Activated T-cell treated with anti-CD3 and anti-CD28 coated beads, Interleukin-2, amount 50 U/mL, for 24 hours (primary cell): ENCODE measurements around the gene MCC.

Experiments used
- DNase-seq: peaks from one replicate; pipeline ENCODE4 v3.0.0-alpha.2; 2020
- H3K27ac Mint-ChIP-seq: 2 replicates; pipeline ENCODE4 v1.8.0; 2020; ENCODE audit warnings: mild to moderate bottlenecking, mixed read lengths
- H3K27me3 Mint-ChIP-seq: 2 replicates; pipeline ENCODE4 v1.8.0; 2020; ENCODE audit warnings: mixed read lengths
- H3K36me3 Mint-ChIP-seq: 2 replicates; pipeline ENCODE4 v1.8.0; 2020; ENCODE audit warnings: low read depth, mixed read lengths
- H3K4me1 Mint-ChIP-seq: 2 replicates; pipeline ENCODE4 v1.8.0; 2020; ENCODE audit warnings: low read depth, mixed read lengths
- H3K4me3 Mint-ChIP-seq: 2 replicates; pipeline ENCODE4 v1.8.0; 2020; ENCODE audit warnings: mild to moderate bottlenecking, moderate library complexity, mixed read lengths
- H3K9me3 Mint-ChIP-seq: 2 replicates; pipeline ENCODE4 v1.8.0; 2020; ENCODE audit warnings: mixed read lengths

Gene MCC

DNA sequence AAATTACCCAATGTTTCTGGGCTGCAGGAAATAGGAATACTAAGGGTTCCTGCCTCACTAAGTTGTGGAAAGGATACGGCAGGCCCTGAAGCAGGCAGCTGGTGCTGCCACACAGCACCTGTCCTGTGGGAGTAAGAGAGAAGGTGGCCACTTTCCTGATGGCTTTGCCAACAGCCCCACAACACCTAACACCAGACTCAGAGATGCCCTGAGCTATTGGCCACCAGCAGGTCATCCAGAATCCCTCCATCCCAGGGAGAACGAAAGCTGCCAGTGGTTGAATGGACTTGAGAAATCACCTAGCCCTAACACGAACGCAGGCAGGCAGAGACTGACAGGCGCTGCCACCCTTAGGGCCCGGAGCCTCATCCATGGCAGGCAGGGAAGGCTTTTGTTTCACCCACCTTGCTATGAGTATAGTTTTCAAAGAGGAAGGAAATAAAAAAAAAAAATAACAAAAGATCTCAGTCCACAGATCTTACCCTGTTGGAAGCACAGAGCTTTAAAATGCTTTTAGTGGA is 429.5 kb downstream of the MCC start:
- Mint-ChIP-seq H3K27me3 (no peaks in the 10 kb centered on the region), H3K36me3 (no peaks in the 10 kb centered on the region), H3K27ac (no peak overlapping the region), H3K4me3 (no peak overlapping the region), H3K4me1 (peaks cover 49% of the 10 kb centered on the region), H3K9me3 (no peaks in the 10 kb centered on the region)
- DNase-seq: no peak

DNA sequence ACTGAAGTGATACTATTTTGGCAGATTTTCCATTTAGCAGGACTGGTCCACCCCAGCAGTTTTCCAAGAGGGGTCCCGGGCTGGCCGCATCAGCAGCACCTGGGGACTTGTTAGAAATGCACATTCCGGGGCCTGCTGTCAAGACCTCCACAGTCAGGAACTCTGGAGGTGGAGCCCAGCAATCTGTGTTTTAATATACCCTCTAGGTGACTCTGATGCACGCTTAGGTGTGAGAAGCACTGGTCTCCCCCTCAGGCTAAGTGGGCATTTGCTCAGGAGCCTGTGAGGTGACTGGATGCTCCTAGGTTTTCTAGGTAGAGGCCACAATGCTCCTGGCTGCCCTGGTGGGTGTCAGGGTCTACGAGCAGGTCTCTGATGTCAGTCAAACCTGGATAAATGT is 430.0 kb downstream of the MCC start:
- no peak for DNase-seq
- H3K4me3 Mint-ChIP-seq: no peak overlapping the region
- no peaks in the 10 kb centered on the region for H3K36me3 Mint-ChIP-seq
- no peaks in the 10 kb centered on the region for H3K9me3 Mint-ChIP-seq
- H3K4me1 Mint-ChIP-seq: peaks cover 44% of the 10 kb centered on the region
- H3K27me3 Mint-ChIP-seq: no peaks in the 10 kb centered on the region
- no peak overlapping the region for H3K27ac Mint-ChIP-seq

DNA sequence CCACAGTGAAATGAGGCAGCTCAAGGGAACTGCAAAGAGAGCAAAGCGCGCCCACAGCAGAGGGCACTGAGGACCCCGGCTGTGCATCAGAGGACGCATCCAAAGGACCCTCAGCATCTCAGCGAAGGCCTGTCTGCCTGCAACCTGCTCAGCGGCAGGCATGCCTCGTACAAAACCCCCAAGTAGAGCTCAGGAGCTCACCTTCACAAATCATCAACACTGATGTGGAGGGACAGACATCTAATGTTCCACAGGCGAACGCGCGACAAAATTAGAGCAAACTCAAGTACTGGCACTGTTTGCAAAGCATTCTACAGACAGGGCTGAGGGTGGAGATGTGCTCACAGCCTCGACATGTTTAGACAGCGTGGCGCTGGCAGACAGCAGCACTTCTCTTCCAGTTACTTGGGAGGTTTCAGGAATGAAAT is 430.7 kb downstream of the MCC start:
- Mint-ChIP-seq H3K9me3 (no peaks in the 10 kb centered on the region), H3K27ac (no peak overlapping the region), H3K4me3 (no peak overlapping the region), H3K36me3 (no peaks in the 10 kb centered on the region), H3K4me1 (peaks cover 39% of the 10 kb centered on the region), H3K27me3 (no peaks in the 10 kb centered on the region)
- no peak for DNase-seq

DNA sequence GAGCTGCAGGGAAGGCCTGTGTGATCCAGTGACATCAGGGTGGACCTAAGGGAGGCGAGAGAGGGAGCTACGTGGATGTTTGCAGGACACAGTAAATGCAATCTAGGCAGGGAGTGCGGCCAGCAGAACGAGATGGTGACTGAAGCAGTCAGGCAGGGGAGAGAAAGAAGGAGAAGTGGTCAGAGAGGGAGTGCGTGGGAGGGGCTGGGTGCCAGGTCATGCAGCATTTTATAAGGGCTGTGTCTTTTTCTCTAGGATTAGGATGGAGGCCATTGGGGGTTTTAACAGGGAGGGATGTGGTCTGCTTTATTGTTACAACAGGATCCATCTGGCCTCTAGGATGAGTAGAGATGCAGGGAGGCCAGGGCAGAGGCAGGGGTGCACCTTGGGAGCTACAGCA is 431.3 kb downstream of the MCC start:
- peaks cover 36% of the 10 kb centered on the region for H3K4me1 Mint-ChIP-seq
- DNase-seq: no peak
- H3K36me3 Mint-ChIP-seq: no peaks in the 10 kb centered on the region
- no peaks in the 10 kb centered on the region for H3K27me3 Mint-ChIP-seq
- H3K27ac Mint-ChIP-seq: no peak overlapping the region
- H3K9me3 Mint-ChIP-seq: no peaks in the 10 kb centered on the region
- no peak overlapping the region for H3K4me3 Mint-ChIP-seq

DNA sequence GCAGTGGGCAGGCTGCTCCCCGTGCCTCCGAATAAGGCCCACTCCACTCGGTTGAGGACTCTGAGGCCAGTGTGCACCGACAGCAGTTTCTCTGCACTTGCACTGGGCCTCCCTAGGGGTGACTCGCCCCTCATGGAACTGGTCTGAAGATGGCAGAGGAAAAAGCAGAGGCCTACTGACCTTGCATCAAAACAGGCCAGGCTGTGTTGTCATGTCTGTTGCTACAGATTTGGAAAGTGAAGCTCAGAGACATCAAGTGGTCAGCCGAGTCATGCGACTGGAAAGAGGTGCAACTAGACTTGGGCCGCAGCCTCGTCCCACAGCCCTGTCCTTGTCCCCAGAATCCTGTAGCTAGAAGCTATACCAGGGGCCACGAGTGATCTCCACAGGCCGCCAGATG is 433.4 kb downstream of the MCC start:
- DNase-seq: no peak
- H3K27ac Mint-ChIP-seq: no peak overlapping the region
- peaks cover 36% of the 10 kb centered on the region for H3K4me1 Mint-ChIP-seq
- H3K36me3 Mint-ChIP-seq: no peaks in the 10 kb centered on the region
- no peaks in the 10 kb centered on the region for H3K9me3 Mint-ChIP-seq
- no peaks in the 10 kb centered on the region for H3K27me3 Mint-ChIP-seq
- H3K4me3 Mint-ChIP-seq: no peak overlapping the region

DNA sequence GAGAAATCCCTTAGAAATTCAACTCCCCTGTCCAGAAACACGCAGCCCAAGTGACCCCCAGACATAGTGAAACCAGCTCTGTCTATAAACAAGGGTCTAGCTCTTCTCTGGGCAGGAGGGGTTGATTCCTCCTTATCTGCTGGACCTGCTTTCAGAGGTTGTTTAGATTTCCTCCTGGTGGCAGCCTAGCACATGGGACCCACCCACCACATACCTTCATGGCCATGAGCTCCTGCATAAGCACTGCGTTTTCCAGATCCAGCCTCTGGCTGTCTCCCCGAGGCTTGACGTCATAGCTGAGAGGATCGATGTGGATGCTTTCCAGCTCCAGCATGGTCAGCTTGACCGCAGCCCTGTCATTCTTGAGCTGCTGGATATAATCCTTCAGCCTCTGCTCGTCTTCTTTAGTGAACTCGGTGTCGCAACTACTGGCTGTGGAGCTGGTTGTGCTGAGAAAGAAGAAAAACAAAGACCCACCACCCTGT is 434.7 kb downstream of the MCC start:
- Mint-ChIP-seq H3K27me3 (no peaks in the 10 kb centered on the region), H3K27ac (no peak overlapping the region)

DNA sequence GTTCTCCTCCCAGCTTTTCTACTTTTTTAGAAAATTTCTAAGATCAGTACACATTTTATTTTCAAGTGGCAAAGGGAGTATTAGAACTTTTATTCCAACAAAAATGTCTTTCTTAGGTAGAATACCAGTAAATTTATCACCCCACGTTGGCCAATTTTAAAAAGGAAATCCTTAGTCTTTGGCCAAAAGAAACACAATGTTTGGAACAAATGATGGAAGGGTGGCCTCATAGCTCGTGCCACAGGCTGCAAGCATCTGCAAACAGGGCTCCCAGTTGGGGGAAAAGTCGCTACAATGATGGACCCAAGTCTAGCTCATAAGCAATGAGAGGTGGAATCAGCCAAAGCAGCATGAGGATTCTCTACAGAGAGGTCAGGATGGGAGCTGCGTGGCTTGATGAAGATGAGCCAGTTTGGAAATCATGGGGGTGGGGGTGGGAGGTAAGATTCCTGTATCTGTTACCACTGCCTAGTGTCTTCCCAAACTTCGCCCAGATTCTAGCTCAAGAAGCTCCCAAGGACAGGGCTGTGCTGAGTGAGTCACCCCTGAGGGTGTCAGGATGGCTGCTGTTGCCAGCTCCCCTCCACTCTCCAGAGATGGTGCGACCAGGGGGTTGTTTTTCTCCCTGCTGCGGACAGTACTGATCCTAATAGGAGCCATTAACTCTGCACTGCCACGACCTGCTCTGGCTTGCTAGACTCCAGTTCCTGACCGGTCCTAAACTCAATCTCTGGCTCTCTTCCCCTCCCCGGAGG is 436.0 kb downstream of the MCC start:
- Mint-ChIP-seq H3K4me1 (peaks cover 24% of the 10 kb centered on the region), H3K36me3 (no peaks in the 10 kb centered on the region), H3K27ac (no peak overlapping the region), H3K4me3 (no peak overlapping the region), H3K27me3 (no peaks in the 10 kb centered on the region), H3K9me3 (no peaks in the 10 kb centered on the region)
- no peak for DNase-seq

More for the DNA sequence above, 434.7 kb downstream of the MCC start:
- DNase-seq: no peak
- H3K36me3 Mint-ChIP-seq: no peaks in the 10 kb centered on the region
- peaks cover 25% of the 10 kb centered on the region for H3K4me1 Mint-ChIP-seq
- no peak overlapping the region for H3K4me3 Mint-ChIP-seq
- H3K9me3 Mint-ChIP-seq: no peaks in the 10 kb centered on the region

DNA sequence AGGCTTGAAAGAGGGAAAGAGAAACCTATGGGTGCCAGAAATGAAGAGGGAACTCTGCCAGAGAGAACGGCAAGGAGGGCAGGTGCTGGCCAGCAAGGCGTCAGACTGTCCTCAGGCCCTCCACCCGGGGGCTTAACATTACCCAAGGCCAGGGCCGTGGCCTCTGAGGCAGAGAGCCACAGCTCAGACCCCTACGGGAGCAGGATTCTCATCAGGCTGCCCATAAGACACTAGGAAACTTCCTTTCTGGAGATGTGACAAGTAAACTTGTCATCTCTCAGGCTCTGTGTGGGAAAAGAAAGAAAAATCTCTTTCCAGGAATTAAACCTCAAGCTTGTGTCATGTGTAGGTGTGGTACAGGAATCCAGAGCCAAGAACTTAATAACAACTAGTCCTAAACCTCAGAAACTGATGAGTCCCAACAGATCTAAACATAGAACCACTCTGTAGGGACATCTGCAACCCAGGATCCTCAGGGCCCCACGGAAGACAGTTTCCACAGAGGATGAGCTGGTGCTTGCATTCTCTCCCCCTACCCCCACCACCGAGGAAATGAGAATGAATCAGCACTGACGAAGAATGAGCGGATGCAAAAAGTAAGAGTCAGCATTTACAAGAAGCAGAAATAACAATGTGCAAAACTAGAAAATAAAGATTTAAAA is 437.4 kb downstream of the MCC start:
- no peaks in the 10 kb centered on the region for H3K27me3 Mint-ChIP-seq
- no peaks in the 10 kb centered on the region for H3K9me3 Mint-ChIP-seq
- H3K4me3 Mint-ChIP-seq: no peak overlapping the region
- DNase-seq: peak; percentile 45
- peak overlapping the region; percentile 69 for H3K27ac Mint-ChIP-seq
- peaks cover 24% of the 10 kb centered on the region for H3K4me1 Mint-ChIP-seq
- no peaks in the 10 kb centered on the region for H3K36me3 Mint-ChIP-seq

DNA sequence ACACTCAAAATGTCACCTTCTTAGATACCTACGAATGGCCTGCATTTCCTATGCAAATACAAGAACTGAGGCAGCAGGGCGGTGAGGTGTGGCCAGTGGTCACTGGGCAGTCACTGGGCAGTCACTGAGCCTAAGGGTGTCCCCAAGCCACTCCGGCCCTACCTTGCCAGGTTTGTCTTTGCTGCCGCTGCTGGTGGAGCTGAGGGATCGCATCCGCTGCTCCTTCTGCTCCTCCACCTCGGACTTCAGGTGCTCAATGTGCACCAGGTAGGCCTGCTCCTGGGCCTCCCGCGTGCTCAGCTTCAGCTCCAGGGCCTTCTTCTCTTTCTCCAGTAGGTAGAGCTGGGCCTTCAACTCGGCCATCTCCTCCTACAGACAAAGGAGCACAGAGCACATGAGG is 439.3 kb downstream of the MCC start:
- DNase-seq: no peak
- Mint-ChIP-seq H3K4me3 (no peak overlapping the region), H3K36me3 (no peaks in the 10 kb centered on the region), H3K9me3 (no peaks in the 10 kb centered on the region), H3K27me3 (no peaks in the 10 kb centered on the region), H3K4me1 (peaks cover 24% of the 10 kb centered on the region), H3K27ac (no peak overlapping the region)

DNA sequence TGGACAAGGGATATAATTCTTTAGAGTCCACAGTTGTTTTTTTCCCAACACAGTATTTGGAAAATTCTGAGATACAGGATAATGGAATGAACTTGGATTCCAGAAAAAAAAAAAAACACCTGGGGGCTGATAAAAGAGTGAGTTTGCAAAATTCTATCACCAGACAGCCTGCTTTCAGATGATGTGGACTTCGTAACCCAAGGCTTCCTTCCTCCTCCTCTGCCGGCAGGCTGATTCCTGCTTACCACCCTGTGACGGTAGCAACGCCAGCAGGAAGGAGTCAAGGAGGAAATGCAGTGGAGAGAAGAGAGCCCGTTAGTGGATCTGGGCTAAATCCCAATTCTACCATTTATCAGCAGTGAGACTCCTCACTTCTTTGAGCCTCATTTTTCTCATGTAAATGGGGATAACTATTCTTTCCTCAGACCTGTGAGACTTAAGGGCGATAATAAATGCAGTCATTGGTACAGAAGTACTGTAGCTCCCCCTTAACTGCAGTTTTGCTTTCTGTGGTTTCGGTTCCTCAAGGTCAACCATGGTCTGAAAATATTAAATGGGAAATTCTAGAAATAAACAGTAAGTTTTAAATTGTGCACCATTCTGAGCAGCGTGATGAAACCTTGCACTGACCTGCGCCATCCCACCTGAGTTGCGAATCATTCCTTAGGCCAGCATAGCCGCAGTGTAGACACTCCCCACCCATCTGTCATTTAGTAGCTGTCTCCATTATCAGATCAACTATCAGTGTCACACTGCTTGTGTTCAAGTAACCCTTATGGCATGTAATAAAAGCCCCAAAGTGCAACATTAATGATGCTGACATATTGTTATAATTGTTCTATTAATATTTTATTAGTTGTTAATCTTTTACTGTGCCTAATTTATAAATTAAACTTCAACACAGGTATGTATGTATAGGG is 440.3 kb downstream of the MCC start:
- Mint-ChIP-seq H3K4me3 (no peak overlapping the region), H3K27me3 (no peaks in the 10 kb centered on the region), H3K9me3 (no peaks in the 10 kb centered on the region), H3K4me1 (peaks cover 24% of the 10 kb centered on the region), H3K36me3 (no peaks in the 10 kb centered on the region), H3K27ac (no peak overlapping the region)
- DNase-seq: no peak

DNA sequence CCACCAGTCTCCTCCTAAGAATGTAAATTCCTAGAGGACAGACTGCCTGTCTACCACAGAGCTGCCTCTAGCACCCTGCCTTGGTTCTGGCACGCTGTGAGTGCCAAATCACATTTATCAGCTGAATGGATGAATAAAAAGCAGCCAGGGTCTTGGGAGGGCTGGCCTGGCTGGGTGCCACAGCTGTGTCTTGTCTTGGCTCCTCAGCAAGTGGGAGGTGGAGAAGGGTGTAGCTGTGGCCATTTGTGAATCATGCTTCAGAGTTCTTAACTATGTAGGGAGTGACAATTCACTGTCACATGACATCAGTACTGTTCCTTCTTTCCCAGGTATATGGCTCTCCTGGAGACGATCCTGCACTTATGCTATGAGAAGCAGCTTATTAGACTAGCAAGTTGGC is 441.0 kb downstream of the MCC start:
- no peaks in the 10 kb centered on the region for H3K9me3 Mint-ChIP-seq
- H3K27me3 Mint-ChIP-seq: no peaks in the 10 kb centered on the region
- H3K36me3 Mint-ChIP-seq: no peaks in the 10 kb centered on the region
- H3K27ac Mint-ChIP-seq: no peak overlapping the region
- DNase-seq: no peak
- peaks cover 22% of the 10 kb centered on the region for H3K4me1 Mint-ChIP-seq
- no peak overlapping the region for H3K4me3 Mint-ChIP-seq

DNA sequence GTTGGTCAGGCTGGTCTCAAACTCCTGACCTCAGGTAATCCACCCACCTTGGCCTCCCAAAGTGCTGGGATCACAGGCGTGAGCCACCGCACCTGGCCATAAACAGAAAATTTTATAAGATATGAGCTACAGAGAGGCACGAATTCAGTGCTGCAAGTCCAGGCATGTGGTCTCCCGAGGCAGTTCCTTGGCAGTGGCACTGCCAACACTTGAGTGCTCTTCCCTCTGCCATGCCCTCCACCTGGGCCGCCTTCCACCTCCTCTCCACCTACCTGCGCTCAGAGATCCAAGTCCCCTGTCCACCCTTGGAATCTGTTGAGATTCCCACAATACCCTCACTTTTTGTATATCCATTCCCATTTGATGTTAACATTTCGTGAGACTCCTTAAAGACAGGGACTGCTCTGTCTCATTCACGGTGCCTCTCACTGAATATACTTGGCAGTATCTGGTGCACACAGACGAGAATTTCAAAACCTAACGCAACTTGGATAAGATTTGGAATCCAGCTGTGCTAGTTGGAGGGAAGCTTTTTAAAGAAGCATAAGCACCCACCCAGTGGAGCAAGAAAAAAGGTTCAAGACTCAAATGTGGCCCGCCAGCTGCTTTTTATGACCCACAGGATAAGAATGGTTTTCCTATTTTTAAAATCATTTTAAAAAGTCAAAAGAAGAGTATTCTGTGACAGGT is 443.3 kb downstream of the MCC start:
- no peak for DNase-seq
- peaks cover 3% of the 10 kb centered on the region for H3K4me1 Mint-ChIP-seq
- H3K27ac Mint-ChIP-seq: no peak overlapping the region
- H3K27me3 Mint-ChIP-seq: no peaks in the 10 kb centered on the region
- no peaks in the 10 kb centered on the region for H3K9me3 Mint-ChIP-seq
- no peaks in the 10 kb centered on the region for H3K36me3 Mint-ChIP-seq
- no peak overlapping the region for H3K4me3 Mint-ChIP-seq

DNA sequence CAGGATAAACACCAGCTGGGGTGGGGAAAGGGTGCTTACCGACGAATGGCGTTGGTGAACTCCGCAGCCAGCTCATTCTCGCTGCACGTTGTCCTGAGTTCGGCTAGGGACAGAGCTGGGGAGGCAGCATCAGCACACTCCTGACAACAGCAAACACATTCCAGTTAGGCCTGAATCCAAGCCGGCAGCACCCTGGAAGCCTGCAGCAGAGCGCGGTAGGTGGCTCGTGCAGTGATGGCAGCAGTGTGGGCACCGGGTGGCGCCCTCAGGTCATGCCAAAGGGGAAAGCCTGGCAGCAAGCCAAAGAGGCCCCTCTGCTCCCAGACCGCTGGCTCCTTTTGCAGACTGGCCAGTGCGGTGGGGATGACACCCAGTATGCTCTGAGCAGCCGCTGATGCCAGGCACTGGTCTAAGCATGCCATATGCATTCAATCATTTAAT is 444.7 kb downstream of the MCC start:
- Mint-ChIP-seq H3K4me3 (no peak overlapping the region), H3K36me3 (no peaks in the 10 kb centered on the region), H3K27ac (no peak overlapping the region), H3K4me1 (no peaks in the 10 kb centered on the region), H3K27me3 (no peaks in the 10 kb centered on the region), H3K9me3 (no peaks in the 10 kb centered on the region)
- DNase-seq: no peak
